ENCODE data around the gene JAG2.
A peak's percentile ranks its signal among the peaks of the same experiment; 100 is the strongest.

JAG2 gene

DNA sequence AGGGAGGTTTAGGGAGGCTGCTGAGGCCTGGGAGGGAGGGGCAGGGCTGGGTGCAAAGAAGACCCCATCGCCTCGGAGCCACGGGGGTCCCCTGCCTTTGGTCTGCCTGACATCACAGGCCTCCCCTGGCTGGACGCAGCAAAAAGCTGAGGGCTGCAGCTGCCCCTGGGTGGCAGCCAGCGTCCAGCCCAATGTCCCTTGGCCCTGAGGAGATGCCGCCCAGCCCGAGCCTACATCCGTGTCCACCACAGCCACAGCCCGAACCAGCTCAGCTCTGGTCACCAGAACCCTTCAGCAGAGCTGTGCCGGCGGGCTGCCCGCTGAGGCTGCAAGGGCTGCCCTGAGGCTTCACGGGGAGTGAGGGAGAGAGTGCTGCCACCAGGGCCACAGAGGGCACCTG, 10.6 kb upstream of the JAG2 start (continued):
- no peak for TF ChIP-seq ZFP41 (tag by site-specific recombination; IDR thresholded peaks at IDR 0.05; ENCODE audit: borderline replicate concordance)

DNA sequence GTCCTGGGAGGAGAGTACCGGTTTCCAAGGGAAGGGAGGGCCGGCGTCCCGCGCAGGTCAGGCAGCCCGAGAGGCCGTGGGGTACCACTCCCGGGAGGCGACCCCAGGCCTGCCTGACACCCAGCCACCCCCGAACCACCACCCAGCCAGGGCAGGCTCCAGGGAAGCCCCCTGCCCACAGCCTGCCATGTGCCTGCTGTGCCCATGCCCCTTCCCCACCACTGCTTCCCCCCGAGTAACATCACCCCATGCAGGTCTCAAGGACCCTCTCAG, 10.2 kb upstream of the JAG2 start:
- H3K27ac ChIP-seq (ENCODE audit: extremely low read depth, low read depth, low read length) = no peak overlapping the region
- POLR2A ChIA-PET = no interaction called here
- no peaks in the 10 kb centered on the region for H3K4me1 ChIP-seq (ENCODE audit: control insufficient read depth, insufficient read depth, low read length)
- H3K4me3 ChIP-seq (ENCODE audit: low read depth, low read length) = no peak overlapping the region
- TF ChIP-seq, protein P1, sequence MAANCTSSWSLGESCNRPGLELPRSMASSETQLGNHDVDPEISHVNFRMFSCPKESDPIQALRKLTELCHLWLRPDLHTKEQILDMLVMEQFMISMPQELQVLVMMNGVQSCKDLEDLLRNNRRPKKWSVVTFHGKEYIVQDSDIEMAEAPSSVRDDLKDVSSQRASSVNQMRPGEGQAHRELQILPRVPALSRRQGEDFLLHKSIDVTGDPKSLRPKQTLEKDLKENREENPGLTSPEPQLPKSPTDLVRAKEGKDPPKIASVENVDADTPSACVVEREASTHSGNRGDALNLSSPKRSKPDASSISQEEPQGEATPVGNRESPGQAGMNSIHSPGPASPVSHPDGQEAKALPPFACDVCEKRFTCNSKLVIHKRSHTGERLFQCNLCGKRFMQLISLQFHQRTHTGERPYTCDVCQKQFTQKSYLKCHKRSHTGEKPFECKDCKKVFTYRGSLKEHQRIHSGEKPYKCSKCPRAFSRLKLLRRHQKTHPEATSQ (tag by site-specific recombination; IDR thresholded peaks at IDR 0.05) = no peak
- TF ChIP-seq, protein P2, sequence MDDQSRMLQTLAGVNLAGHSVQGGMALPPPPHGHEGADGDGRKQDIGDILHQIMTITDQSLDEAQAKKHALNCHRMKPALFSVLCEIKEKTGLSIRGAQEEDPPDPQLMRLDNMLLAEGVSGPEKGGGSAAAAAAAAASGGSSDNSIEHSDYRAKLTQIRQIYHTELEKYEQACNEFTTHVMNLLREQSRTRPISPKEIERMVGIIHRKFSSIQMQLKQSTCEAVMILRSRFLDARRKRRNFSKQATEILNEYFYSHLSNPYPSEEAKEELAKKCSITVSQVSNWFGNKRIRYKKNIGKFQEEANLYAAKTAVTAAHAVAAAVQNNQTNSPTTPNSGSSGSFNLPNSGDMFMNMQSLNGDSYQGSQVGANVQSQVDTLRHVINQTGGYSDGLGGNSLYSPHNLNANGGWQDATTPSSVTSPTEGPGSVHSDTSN (CRISPR knock-in tag; IDR thresholded peaks at IDR 0.05) = no peak
- TF ChIP-seq BCL11B (tag by site-specific recombination; IDR thresholded peaks at IDR 0.05; ENCODE audit: low read depth) (0 out of 2 replicates have a peak, but pooled peaks have one; percentile 22), ZNF341 (tag by site-specific recombination; IDR thresholded peaks at IDR 0.05; ENCODE audit: low read depth) (no peak), ZNF366 (tag by site-specific recombination; conservative IDR thresholded peaks at IDR 0.05) (no peak), ZNF571 (tag by site-specific recombination; IDR thresholded peaks at IDR 0.05) (no peak), TCF7L2 (IDR thresholded peaks at IDR 0.05; ENCODE audit: borderline replicate concordance, low read depth, low read length) (no peak)
- TF ChIP-seq, protein P3, sequence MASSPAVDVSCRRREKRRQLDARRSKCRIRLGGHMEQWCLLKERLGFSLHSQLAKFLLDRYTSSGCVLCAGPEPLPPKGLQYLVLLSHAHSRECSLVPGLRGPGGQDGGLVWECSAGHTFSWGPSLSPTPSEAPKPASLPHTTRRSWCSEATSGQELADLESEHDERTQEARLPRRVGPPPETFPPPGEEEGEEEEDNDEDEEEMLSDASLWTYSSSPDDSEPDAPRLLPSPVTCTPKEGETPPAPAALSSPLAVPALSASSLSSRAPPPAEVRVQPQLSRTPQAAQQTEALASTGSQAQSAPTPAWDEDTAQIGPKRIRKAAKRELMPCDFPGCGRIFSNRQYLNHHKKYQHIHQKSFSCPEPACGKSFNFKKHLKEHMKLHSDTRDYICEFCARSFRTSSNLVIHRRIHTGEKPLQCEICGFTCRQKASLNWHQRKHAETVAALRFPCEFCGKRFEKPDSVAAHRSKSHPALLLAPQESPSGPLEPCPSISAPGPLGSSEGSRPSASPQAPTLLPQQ (tag by site-specific recombination; IDR thresholded peaks at IDR 0.05) = no peak
- no peaks in the 10 kb centered on the region for H3K36me3 ChIP-seq (ENCODE audit: control insufficient read depth in 2 of 2, insufficient read depth in 1 of 2, low read length in 2 of 2)
- CTCF ChIA-PET = interaction anchor here (4.0 kb wide), 1 partner anchor 9 kb away, joined by 18 read pairs; the partner anchor contains the start of gene JAG2
- no peaks in the 10 kb centered on the region for H3K9me3 ChIP-seq (ENCODE audit: control insufficient read depth, insufficient read depth, low read depth, low read length)

DNA sequence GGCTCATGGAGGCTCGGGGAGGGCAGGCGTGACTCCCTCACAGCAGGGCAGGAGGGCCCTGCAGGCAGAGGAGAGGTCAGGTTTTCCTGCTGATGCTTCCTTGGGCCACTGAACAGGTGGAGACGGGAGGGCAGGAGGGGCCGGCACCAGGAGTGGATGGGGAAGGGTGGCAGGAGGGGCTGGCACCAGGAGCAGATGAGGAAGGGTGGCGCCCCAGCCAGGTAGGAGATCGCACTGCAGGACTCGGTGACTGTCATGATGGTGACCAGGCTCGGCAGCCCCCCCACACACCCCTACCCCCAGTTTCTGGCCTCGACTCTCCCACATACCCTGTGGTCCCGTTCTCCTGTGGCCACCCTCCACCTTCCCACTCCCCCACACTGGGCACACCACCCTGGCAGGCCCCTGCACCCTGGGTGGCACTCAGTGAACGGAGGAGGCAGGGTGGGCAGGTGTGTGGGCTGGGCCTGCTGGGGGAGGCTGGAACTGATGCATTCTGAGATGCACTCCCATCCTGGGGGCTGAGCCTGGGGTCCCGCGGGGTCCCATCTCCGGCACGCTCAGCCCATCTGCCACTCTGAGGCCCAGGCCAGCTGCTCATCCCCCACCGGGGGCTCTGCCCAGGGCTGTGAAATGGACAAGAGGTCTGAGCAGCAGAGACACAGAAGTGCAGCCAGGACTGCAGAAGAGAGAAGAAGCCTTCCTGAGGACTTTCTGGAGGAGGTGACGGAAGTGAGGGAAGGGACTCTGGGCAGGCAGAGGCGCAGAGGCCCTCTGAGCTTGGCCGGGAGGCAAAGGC, 9.7 kb upstream of the JAG2 start:
- Histone ChIP-seq H3K4me3 (ENCODE audit: low read depth, low read length) (no peak overlapping the region), H3K9me3 (ENCODE audit: control insufficient read depth, insufficient read depth, low read depth, low read length) (no peaks in the 10 kb centered on the region), H3K27ac (ENCODE audit: extremely low read depth, low read depth, low read length) (no peak overlapping the region), H3K36me3 (ENCODE audit: control insufficient read depth in 2 of 2, insufficient read depth in 1 of 2, low read length in 2 of 2) (no peaks in the 10 kb centered on the region), H3K4me1 (ENCODE audit: control insufficient read depth, insufficient read depth, low read length) (no peaks in the 10 kb centered on the region)
- ChIA-PET CTCF (no interaction called here), POLR2A (no interaction called here)
- TF ChIP-seq GLIS1 (tag by site-specific recombination; IDR thresholded peaks at IDR 0.05) (0 out of 2 replicates have a peak, but pooled peaks have one; percentile 9), ZNF555 (tag by site-specific recombination; conservative IDR thresholded peaks at IDR 0.05) (no peak), ZSCAN23 (tag by site-specific recombination; IDR thresholded peaks at IDR 0.05) (no peak), ZFHX2 (tag by site-specific recombination; conservative IDR thresholded peaks at IDR 0.05) (peak; percentile 92), EGR2 (tag by site-specific recombination; IDR thresholded peaks at IDR 0.05; ENCODE audit: low read depth) (peak; percentile 80)
- TF ChIP-seq, protein P4, sequence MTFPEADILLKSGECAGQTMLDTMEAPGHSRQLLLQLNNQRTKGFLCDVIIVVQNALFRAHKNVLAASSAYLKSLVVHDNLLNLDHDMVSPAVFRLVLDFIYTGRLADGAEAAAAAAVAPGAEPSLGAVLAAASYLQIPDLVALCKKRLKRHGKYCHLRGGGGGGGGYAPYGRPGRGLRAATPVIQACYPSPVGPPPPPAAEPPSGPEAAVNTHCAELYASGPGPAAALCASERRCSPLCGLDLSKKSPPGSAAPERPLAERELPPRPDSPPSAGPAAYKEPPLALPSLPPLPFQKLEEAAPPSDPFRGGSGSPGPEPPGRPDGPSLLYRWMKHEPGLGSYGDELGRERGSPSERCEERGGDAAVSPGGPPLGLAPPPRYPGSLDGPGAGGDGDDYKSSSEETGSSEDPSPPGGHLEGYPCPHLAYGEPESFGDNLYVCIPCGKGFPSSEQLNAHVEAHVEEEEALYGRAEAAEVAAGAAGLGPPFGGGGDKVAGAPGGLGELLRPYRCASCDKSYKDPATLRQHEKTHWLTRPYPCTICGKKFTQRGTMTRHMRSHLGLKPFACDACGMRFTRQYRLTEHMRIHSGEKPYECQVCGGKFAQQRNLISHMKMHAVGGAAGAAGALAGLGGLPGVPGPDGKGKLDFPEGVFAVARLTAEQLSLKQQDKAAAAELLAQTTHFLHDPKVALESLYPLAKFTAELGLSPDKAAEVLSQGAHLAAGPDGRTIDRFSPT (tag by site-specific recombination; IDR thresholded peaks at IDR 0.05) = peak; percentile 29
- TF ChIP-seq, protein P5, sequence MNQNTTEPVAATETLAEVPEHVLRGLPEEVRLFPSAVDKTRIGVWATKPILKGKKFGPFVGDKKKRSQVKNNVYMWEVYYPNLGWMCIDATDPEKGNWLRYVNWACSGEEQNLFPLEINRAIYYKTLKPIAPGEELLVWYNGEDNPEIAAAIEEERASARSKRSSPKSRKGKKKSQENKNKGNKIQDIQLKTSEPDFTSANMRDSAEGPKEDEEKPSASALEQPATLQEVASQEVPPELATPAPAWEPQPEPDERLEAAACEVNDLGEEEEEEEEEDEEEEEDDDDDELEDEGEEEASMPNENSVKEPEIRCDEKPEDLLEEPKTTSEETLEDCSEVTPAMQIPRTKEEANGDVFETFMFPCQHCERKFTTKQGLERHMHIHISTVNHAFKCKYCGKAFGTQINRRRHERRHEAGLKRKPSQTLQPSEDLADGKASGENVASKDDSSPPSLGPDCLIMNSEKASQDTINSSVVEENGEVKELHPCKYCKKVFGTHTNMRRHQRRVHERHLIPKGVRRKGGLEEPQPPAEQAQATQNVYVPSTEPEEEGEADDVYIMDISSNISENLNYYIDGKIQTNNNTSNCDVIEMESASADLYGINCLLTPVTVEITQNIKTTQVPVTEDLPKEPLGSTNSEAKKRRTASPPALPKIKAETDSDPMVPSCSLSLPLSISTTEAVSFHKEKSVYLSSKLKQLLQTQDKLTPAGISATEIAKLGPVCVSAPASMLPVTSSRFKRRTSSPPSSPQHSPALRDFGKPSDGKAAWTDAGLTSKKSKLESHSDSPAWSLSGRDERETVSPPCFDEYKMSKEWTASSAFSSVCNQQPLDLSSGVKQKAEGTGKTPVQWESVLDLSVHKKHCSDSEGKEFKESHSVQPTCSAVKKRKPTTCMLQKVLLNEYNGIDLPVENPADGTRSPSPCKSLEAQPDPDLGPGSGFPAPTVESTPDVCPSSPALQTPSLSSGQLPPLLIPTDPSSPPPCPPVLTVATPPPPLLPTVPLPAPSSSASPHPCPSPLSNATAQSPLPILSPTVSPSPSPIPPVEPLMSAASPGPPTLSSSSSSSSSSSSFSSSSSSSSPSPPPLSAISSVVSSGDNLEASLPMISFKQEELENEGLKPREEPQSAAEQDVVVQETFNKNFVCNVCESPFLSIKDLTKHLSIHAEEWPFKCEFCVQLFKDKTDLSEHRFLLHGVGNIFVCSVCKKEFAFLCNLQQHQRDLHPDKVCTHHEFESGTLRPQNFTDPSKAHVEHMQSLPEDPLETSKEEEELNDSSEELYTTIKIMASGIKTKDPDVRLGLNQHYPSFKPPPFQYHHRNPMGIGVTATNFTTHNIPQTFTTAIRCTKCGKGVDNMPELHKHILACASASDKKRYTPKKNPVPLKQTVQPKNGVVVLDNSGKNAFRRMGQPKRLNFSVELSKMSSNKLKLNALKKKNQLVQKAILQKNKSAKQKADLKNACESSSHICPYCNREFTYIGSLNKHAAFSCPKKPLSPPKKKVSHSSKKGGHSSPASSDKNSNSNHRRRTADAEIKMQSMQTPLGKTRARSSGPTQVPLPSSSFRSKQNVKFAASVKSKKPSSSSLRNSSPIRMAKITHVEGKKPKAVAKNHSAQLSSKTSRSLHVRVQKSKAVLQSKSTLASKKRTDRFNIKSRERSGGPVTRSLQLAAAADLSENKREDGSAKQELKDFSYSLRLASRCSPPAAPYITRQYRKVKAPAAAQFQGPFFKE (tag by site-specific recombination; IDR thresholded peaks at IDR 0.05; ENCODE audit: borderline replicate concordance) = no peak
- TF ChIP-seq, protein P6, sequence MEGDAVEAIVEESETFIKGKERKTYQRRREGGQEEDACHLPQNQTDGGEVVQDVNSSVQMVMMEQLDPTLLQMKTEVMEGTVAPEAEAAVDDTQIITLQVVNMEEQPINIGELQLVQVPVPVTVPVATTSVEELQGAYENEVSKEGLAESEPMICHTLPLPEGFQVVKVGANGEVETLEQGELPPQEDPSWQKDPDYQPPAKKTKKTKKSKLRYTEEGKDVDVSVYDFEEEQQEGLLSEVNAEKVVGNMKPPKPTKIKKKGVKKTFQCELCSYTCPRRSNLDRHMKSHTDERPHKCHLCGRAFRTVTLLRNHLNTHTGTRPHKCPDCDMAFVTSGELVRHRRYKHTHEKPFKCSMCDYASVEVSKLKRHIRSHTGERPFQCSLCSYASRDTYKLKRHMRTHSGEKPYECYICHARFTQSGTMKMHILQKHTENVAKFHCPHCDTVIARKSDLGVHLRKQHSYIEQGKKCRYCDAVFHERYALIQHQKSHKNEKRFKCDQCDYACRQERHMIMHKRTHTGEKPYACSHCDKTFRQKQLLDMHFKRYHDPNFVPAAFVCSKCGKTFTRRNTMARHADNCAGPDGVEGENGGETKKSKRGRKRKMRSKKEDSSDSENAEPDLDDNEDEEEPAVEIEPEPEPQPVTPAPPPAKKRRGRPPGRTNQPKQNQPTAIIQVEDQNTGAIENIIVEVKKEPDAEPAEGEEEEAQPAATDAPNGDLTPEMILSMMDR (tag by site-specific recombination; IDR thresholded peaks at IDR 0.05) = 0 out of 2 replicates have a peak, but pooled peaks have one; percentile 26
